ACC112 (cell line): ENCODE data around the gene TBC1D7.
A peak's percentile ranks its signal among the peaks of the same experiment; 100 is the strongest.

ENCODE experiments used
- H2AFZ ChIP-seq: fragments of 200-600 bp; sonication (generic); one replicate; pipeline ENCODE4 v1.6.0; 2017; ENCODE audit warnings: antibody characterized with exemption, low read length; ENCODE audit not compliant: unreplicated experiment
- H3K27ac ChIP-seq: fragments of 200-600 bp; sonication (generic); 2 replicates; pipeline ENCODE4 v1.5.1; 2014; ENCODE audit warnings: low read depth, mild to moderate bottlenecking, antibody characterized with exemption, low read length, moderate library complexity
- H3K27me3 ChIP-seq: fragments of 200-600 bp; sonication (generic); 2 replicates; pipeline ENCODE4 v1.6.1; 2014; ENCODE audit warnings: mild to moderate bottlenecking, antibody characterized with exemption, low read length, moderate library complexity, mixed read lengths; ENCODE audit not compliant: insufficient read depth
- H3K36me3 ChIP-seq: fragments of 200-600 bp; sonication (generic); 2 replicates; pipeline ENCODE4 v1.6.1; 2016; ENCODE audit warnings: mild to moderate bottlenecking, antibody characterized with exemption, low read length, moderate library complexity, mixed read lengths; ENCODE audit not compliant: insufficient read depth
- H3K4me1 ChIP-seq: fragments of 200-600 bp; sonication (generic); one replicate; pipeline ENCODE4 v1.6.1; 2016; ENCODE audit warnings: low read length, mixed read lengths; ENCODE audit not compliant: insufficient read depth, unreplicated experiment, control insufficient read depth
- H3K4me3 ChIP-seq: fragments of 200-600 bp; sonication (generic); 2 replicates; pipeline ENCODE4 v1.5.1; 2014; ENCODE audit warnings: mild to moderate bottlenecking, low read depth, low read length
- H3K79me2 ChIP-seq: fragments of 200-600 bp; sonication (generic); one replicate; pipeline ENCODE4 v1.6.0; 2016; ENCODE audit warnings: low read length; ENCODE audit not compliant: control insufficient read depth, unreplicated experiment, insufficient read depth

TBC1D7 gene

GRCh38 chr6:13328076-13328874 is at the start of gene TBC1D7:
TSS of gene TBC1D7 (minus strand) at chr6:13328537. CDS start at chr6:13326898, 1,639 bp downstream.
- H3K36me3 ChIP-seq, result no peaks in the 10 kb centered on the region

GRCh38 chr6:13377054-13377758 is 48.9 kb upstream of the TBC1D7 start:
- no peaks in the 10 kb centered on the region for H3K79me2 ChIP-seq
- no peak overlapping the region for H3K4me3 ChIP-seq
- H3K36me3 ChIP-seq, result no peaks in the 10 kb centered on the region
- H3K27me3 ChIP-seq, result no peaks in the 10 kb centered on the region
- H3K27ac ChIP-seq, result no peak overlapping the region
- H3K4me1 ChIP-seq, result no peaks in the 10 kb centered on the region
- no peak overlapping the region for H2AFZ ChIP-seq

More at GRCh38 chr6:13328076-13328874, at the start of gene TBC1D7:
- H3K79me2 ChIP-seq, result peaks cover 19% of the 10 kb centered on the region
- peaks cover 14% of the 10 kb centered on the region for H3K4me1 ChIP-seq
- H2AFZ ChIP-seq, result peak within 1 kb of the TSS; percentile 84
- H3K27ac ChIP-seq, result peak within 1 kb of the TSS; percentile 70
- H3K4me3 ChIP-seq, result peak within 1 kb of the TSS; percentile 92
- H3K27me3 ChIP-seq, result no peaks in the 10 kb centered on the region

- Histone ChIP-seq H3K36me3 (no peaks in the 10 kb centered on the region), H3K27ac (no peak overlapping the region), H3K4me3 (no peak overlapping the region), H3K27me3 (no peaks in the 10 kb centered on the region), H3K79me2 (no peaks in the 10 kb centered on the region), H2AFZ (no peak overlapping the region), H3K4me1 (no peaks in the 10 kb centered on the region)
Measured at GRCh38 chr6:13375360-13375878, 47.1 kb upstream of the TBC1D7 start.

- Histone ChIP-seq H3K27me3 (no peaks in the 10 kb centered on the region), H3K4me1 (peaks cover 2% of the 10 kb centered on the region), H3K79me2 (no peaks in the 10 kb centered on the region), H3K36me3 (no peaks in the 10 kb centered on the region), H3K27ac (no peak overlapping the region), H3K4me3 (no peak overlapping the region), H2AFZ (no peak overlapping the region)
Measured at GRCh38 chr6:13373919-13374318, 45.6 kb upstream of the TBC1D7 start.

- Histone ChIP-seq H3K27me3 (no peaks in the 10 kb centered on the region), H3K79me2 (no peaks in the 10 kb centered on the region)
Measured at GRCh38 chr6:13373488-13373886, 45.1 kb upstream of the TBC1D7 start.

GRCh38 chr6:13372688-13373487 is 44.6 kb upstream of the TBC1D7 start:
- H3K4me1 ChIP-seq, result peaks cover 8% of the 10 kb centered on the region
- no peaks in the 10 kb centered on the region for H3K27me3 ChIP-seq

More at GRCh38 chr6:13373488-13373886, 45.1 kb upstream of the TBC1D7 start:
- Histone ChIP-seq H2AFZ (no peak overlapping the region), H3K4me3 (no peak overlapping the region), H3K4me1 (peaks cover 6% of the 10 kb centered on the region), H3K27ac (no peak overlapping the region), H3K36me3 (no peaks in the 10 kb centered on the region)

GRCh38 chr6:13372076-13372475 is 43.7 kb upstream of the TBC1D7 start:
- Histone ChIP-seq H2AFZ (no peak overlapping the region), H3K27ac (no peak overlapping the region), H3K4me1 (peaks cover 8% of the 10 kb centered on the region), H3K27me3 (no peaks in the 10 kb centered on the region), H3K4me3 (no peak overlapping the region), H3K36me3 (no peaks in the 10 kb centered on the region), H3K79me2 (no peaks in the 10 kb centered on the region)

More at GRCh38 chr6:13372688-13373487, 44.6 kb upstream of the TBC1D7 start:
- Histone ChIP-seq H3K27ac (no peak overlapping the region), H3K36me3 (no peaks in the 10 kb centered on the region), H3K4me3 (no peak overlapping the region), H3K79me2 (no peaks in the 10 kb centered on the region), H2AFZ (no peak overlapping the region)

- no peaks in the 10 kb centered on the region for H3K79me2 ChIP-seq
- no peak overlapping the region for H3K27ac ChIP-seq
- no peak overlapping the region for H3K4me3 ChIP-seq
- no peak overlapping the region for H2AFZ ChIP-seq
- H3K36me3 ChIP-seq, result no peaks in the 10 kb centered on the region
- H3K4me1 ChIP-seq, result peaks cover 8% of the 10 kb centered on the region
- no peaks in the 10 kb centered on the region for H3K27me3 ChIP-seq
Measured at GRCh38 chr6:13371421-13372072, 43.2 kb upstream of the TBC1D7 start.

GRCh38 chr6:13370623-13371022 is 42.3 kb upstream of the TBC1D7 start:
- no peaks in the 10 kb centered on the region for H3K27me3 ChIP-seq
- peaks cover 8% of the 10 kb centered on the region for H3K4me1 ChIP-seq
- no peaks in the 10 kb centered on the region for H3K36me3 ChIP-seq
- no peak overlapping the region for H2AFZ ChIP-seq
- H3K27ac ChIP-seq, result no peak overlapping the region
- no peaks in the 10 kb centered on the region for H3K79me2 ChIP-seq
- no peak overlapping the region for H3K4me3 ChIP-seq

- H3K27me3 ChIP-seq, result no peaks in the 10 kb centered on the region
- H3K79me2 ChIP-seq, result no peaks in the 10 kb centered on the region
- no peak overlapping the region for H2AFZ ChIP-seq
- H3K27ac ChIP-seq, result no peak overlapping the region
- H3K4me3 ChIP-seq, result no peak overlapping the region
- H3K36me3 ChIP-seq, result no peaks in the 10 kb centered on the region
- peaks cover 8% of the 10 kb centered on the region for H3K4me1 ChIP-seq
Measured at GRCh38 chr6:13369591-13369990, 41.3 kb upstream of the TBC1D7 start.
